Stimulated activated CD8-positive, alpha-beta memory T cell treated with anti-CD3 and anti-CD28 coated beads, Interleukin-15, amount 100 ng/mL, for 24 hours (primary cell): Measurements from ENCODE around the gene UNC5B.
"Not testable (repeated sequence)": the region's sequence is repeated elsewhere in the genome, so short reads cannot be mapped to it uniquely, and the experiment has no call there.

Source experiments
- DNase-seq: peaks from one replicate; pipeline ENCODE4 v3.0.0-alpha.2; 2020; ENCODE audit warnings: low read depth

UNC5B gene

GRCh38 chr10:71268247-71268691 is 55.9 kb downstream of the UNC5B start:
- no peak for DNase-seq

DNA sequence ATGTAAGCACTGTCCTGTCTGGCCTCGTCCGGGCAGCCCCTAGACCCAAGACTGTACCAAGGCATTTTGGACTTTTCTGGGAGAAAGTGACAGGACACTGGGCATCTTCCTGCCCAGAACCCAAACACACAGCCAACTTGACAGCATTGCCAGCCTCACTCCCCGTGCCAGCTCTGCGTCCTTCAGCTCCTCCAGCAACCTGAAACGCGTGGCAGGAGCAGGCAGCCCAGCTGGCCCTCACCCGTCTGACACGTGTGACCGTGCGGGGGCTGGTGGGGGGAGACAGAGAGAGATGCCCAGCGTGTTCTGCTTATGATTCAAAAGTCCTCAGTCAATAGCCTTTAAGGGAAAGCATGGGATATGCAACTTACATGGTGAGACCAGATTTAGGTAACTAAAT is 56.4 kb downstream of the UNC5B start:
- DNase-seq: no peak

- no peak for DNase-seq
These were observed 57.2 kb downstream of the UNC5B start for GRCh38 chr10:71269301-71270288.

GRCh38 chr10:71270301-71271220 is 58.2 kb downstream of the UNC5B start:
- DNase-seq: no peak

GRCh38 chr10:71271662-71272055 is 59.3 kb downstream of the UNC5B start:
- no peak for DNase-seq

DNA sequence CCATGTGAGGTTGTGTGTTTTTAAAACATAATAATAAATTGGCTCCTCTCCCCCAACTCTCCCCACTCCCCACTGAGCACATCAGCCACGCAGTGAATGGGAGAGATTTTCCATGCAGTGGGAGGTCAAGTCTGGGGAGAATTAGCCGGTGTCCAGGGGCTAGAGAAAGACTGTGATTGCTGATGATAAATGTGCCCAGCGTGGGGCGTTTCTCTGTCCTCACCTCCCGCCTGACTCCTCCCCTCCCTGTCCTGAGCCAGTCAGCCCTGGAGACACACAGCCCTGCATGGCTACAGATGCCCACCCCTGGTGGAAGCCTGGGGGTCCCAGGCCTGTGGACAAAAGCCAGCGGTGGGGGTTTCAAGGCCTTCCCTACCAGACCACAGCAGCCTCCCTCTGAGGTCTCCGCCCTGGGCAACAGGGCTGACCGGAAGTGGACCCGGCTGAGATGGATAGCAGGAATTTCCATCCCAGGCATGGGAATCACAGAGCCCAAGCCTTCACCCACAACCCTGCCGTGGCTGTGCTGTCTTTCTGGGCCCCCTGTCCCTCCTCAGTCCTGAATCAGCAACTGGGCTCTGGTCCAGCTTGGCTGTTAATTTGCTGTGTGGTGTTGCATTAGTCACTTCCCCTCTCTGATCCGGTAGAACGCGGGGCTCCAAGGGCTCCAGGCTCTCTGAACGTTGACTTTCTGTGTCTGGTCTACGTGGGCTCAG is 59.8 kb downstream of the UNC5B start:
- DNase-seq: no peak

- DNase-seq: not testable (repeated sequence)
These were observed 60.6 kb downstream of the UNC5B start for GRCh38 chr10:71272974-71273373.

- DNase-seq: no peak
These were observed 61.1 kb downstream of the UNC5B start for GRCh38 chr10:71273506-71273905.

GRCh38 chr10:71274901-71275796 is 62.8 kb downstream of the UNC5B start:
- no peak for DNase-seq

GRCh38 chr10:71276873-71277272 is 64.5 kb downstream of the UNC5B start:
- DNase-seq: no peak

GRCh38 chr10:71277914-71278665 is 65.7 kb downstream of the UNC5B start:
- DNase-seq: no peak

GRCh38 chr10:71278691-71279588 is 66.6 kb downstream of the UNC5B start:
- no peak for DNase-seq

DNA sequence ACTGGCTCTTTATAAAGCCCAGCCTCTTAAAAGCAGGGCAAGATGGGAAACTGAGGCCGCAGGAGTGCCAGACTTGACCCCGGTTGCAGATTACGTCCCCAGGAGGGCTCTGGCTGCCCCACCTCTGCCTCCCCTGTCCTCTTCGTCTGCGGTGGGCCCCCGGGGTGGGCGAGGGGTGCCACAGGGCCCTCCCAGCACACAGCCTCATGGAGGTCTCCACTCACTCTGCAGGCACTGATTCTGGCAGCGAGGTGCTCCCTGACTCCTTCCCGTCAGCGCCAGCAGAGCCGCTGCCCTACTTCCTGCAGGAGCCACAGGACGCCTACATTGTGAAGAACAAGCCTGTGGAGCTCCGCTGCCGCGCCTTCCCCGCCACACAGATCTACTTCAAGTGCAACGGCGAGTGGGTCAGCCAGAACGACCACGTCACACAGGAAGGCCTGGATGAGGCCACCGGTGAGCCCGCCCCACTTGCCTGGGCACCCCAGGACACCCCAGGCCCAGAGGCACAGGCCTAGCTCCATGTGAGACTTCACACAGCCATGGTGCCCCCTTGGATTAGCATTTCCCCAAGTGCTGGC is 67.3 kb downstream of the UNC5B start:
- no peak for DNase-seq

DNA sequence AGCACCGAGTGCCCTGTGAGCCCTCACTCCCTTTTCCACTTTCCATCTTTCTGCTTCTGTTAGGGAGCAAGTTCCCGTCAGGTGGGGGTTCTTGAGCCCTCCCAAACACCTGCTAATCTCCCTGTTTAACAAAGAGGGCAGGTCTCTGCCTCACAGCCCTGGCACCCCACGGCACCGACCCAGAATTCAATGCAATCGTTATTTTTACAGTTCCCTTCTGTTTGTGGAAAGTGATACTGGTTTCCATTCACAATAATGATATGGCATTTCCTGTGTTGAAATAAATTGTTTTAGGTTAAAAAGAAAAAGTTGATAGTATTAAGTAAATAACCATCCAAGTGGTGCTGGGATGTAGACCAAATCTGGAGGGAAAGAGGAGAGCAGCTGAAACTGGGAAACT is 67.8 kb downstream of the UNC5B start:
- DNase-seq: no peak

GRCh38 chr10:71280825-71281224 is 68.5 kb downstream of the UNC5B start:
- DNase-seq: no peak

GRCh38 chr10:71281646-71282322 is 69.4 kb downstream of the UNC5B start:
- DNase-seq: no peak

DNA sequence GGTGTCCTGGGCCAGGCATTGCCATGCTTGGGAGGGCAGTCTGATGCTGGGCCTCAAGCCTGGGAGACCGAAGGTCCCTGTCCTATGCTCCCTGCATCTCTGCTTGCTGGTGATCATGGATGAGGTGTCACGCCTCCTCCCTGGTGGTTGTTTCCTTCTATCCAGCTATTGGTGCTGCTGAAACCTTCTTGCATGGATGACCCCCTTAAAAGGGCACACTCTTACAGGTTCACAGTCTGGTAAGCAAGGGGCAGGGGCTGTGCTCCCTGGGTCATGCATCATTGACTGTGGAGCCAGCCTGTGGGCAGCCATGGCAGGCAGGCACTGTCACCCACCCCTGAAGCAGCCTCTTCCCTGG is 69.9 kb downstream of the UNC5B start:
- DNase-seq: no peak

GRCh38 chr10:71283410-71283809 is 71.0 kb downstream of the UNC5B start:
- no peak for DNase-seq
